Neural progenitor cell (in vitro differentiated cells): Measurements from ENCODE around the gene THRB. TPM values are rescaled to one million over a fixed set of nuclear protein-coding genes. Genes with fewer than 3 reads are reported as not detected.

Source experiments
- DNase-seq: peaks from one replicate; pipeline ENCODE4 v3.0.0-alpha.2; 2016; ENCODE audit warnings: low spot score
- H2AFZ ChIP-seq: fragments of 200-600 bp; sonication (generic); replicated peaks from 2 replicates; pipeline ENCODE4 v1.6.1; 2016; ENCODE audit warnings: antibody characterized with exemption
- H3F3A ChIP-seq: fragments of 200-600 bp; sonication (generic); 2 replicates; pipeline ENCODE4 v1.6.1; 2016; ENCODE audit warnings: antibody characterized with exemption, low read depth
- H3K27ac ChIP-seq: fragments of 200-600 bp; sonication (generic); 2 replicates; pipeline ENCODE4 v1.5.1; 2016; ENCODE audit warnings: mild to moderate bottlenecking
- H3K27me3 ChIP-seq: fragments of 200-600 bp; sonication (generic); 2 replicates; pipeline ENCODE4 v1.6.1; 2016; ENCODE audit warnings: mild to moderate bottlenecking, moderate library complexity
- H3K36me3 ChIP-seq: fragments of 200-600 bp; sonication (generic); 2 replicates; pipeline ENCODE4 v1.5.1; 2016
- H3K4me1 ChIP-seq: fragments of 200-600 bp; sonication (generic); 2 replicates; pipeline ENCODE4 v1.6.1; 2016; ENCODE audit warnings: mixed run types
- H3K4me2 ChIP-seq: fragments of 200-600 bp; sonication (generic); 2 replicates; pipeline ENCODE4 v1.6.1; 2016
- H3K4me3 ChIP-seq: fragments of 200-600 bp; sonication (generic); 2 replicates; pipeline ENCODE4 v1.5.1; 2016
- H3K79me2 ChIP-seq: fragments of 200-600 bp; sonication (generic); 2 replicates; pipeline ENCODE4 v1.6.1; 2016; ENCODE audit warnings: low read depth
- H3K9ac ChIP-seq: fragments of 200-600 bp; sonication (generic); 2 replicates; pipeline ENCODE4 v1.6.1; 2016
- H3K9me3 ChIP-seq: fragments of 200-600 bp; sonication (generic); 2 replicates; pipeline ENCODE4 v1.5.1; 2016; ENCODE audit warnings: low read depth
- H4K20me1 ChIP-seq: fragments of 200-600 bp; sonication (generic); 2 replicates; pipeline ENCODE4 v1.6.1; 2016; ENCODE audit warnings: low read depth
- H3K27ac Mint-ChIP-seq: 3 replicates; pipeline ENCODE4 v1.8.0; 2021; ENCODE audit warnings: mixed read lengths
- H3K27me3 Mint-ChIP-seq: 2 replicates; pipeline ENCODE4 v1.8.0; 2022; ENCODE audit warnings: low read depth, mild to moderate bottlenecking, inconsistent platforms, moderate library complexity, mixed read lengths; ENCODE audit not compliant: insufficient read depth
- H3K36me3 Mint-ChIP-seq: 3 replicates; pipeline ENCODE4 v1.8.0; 2021; ENCODE audit warnings: mixed read lengths
- H3K4me1 Mint-ChIP-seq: 3 replicates; pipeline ENCODE4 v1.8.0; 2021; ENCODE audit warnings: mixed read lengths
- H3K4me3 Mint-ChIP-seq: 3 replicates; pipeline ENCODE4 v1.8.0; 2021; ENCODE audit warnings: mild to moderate bottlenecking, moderate library complexity, mixed read lengths
- H3K9me3 Mint-ChIP-seq: 3 replicates; pipeline ENCODE4 v1.8.0; 2020; ENCODE audit warnings: mixed read lengths
- CTCF ChIP-seq: fragments of 200-600 bp; sonication (generic); IDR thresholded peaks from 2 replicates; pipeline ENCODE4 v1.5.1; 2017; ENCODE audit warnings: antibody characterized with exemption, mild to moderate bottlenecking
- EZH2 ChIP-seq: fragments of 200-600 bp; sonication (generic); IDR thresholded peaks from 2 replicates; pipeline ENCODE4 v1.6.1; 2017; ENCODE audit warnings: antibody characterized with exemption, mild to moderate bottlenecking, moderate library complexity
- EZH2phosphoT487 ChIP-seq: fragments of 200-600 bp; sonication (generic); IDR thresholded peaks from 2 replicates; pipeline ENCODE4 v1.6.1; 2017; ENCODE audit warnings: antibody characterized with exemption
- total RNA-seq: library from RNA; depleted of rRNA; stranded (reverse); fragments of >200 nt; gene quantifications from 2 replicates; pipeline ENCODE4 v1.2.3, GENCODE V29; 2015; ENCODE audit warnings: low replicate concordance

THRB gene
- total RNA-seq, 1 donor from 2014 or later: 1.2 TPM

GRCh38 chr3:24242012-24242698 lies 252.5 kb downstream of the THRB start:
- peaks cover 5% of the 10 kb centered on the region for H3K4me1 ChIP-seq
- H3K4me3 Mint-ChIP-seq: no peak overlapping the region
- H3K9ac ChIP-seq: no peak overlapping the region
- H4K20me1 ChIP-seq: no peaks in the 10 kb centered on the region
- no peaks in the 10 kb centered on the region for H3K36me3 ChIP-seq
- peaks cover 25% of the 10 kb centered on the region for H3K4me1 Mint-ChIP-seq
- no peaks in the 10 kb centered on the region for H3K27me3 ChIP-seq
- no peak for DNase-seq
- no peak overlapping the region for H3K4me3 ChIP-seq
- H3K27me3 Mint-ChIP-seq: peaks cover 6% of the 10 kb centered on the region
- H3K36me3 Mint-ChIP-seq: no peaks in the 10 kb centered on the region
- no peaks in the 10 kb centered on the region for H3F3A ChIP-seq
- H3K27ac ChIP-seq: no peak overlapping the region
- no peaks in the 10 kb centered on the region for H3K9me3 ChIP-seq
- H2AFZ ChIP-seq: no peak overlapping the region
- no peaks in the 10 kb centered on the region for H3K79me2 ChIP-seq
- H3K9me3 Mint-ChIP-seq: no peaks in the 10 kb centered on the region
- no peak overlapping the region for H3K27ac Mint-ChIP-seq
- TF ChIP-seq CTCF (no peak), EZH2phosphoT487 (no peak), EZH2 (no peak)
- H3K4me2 ChIP-seq: no peak overlapping the region

- Histone ChIP-seq H3K79me2 (no peaks in the 10 kb centered on the region), H3K4me3 (no peak overlapping the region), H3K4me2 (no peak overlapping the region), H3F3A (no peaks in the 10 kb centered on the region), H3K27me3 (no peaks in the 10 kb centered on the region), H3K36me3 (no peaks in the 10 kb centered on the region), H3K27ac (no peak overlapping the region), H3K4me1 (peaks cover 5% of the 10 kb centered on the region), H2AFZ (no peak overlapping the region), H4K20me1 (no peaks in the 10 kb centered on the region), H3K9ac (no peak overlapping the region), H3K9me3 (no peaks in the 10 kb centered on the region)
- Mint-ChIP-seq H3K4me3 (no peak overlapping the region), H3K36me3 (no peaks in the 10 kb centered on the region), H3K4me1 (peaks cover 25% of the 10 kb centered on the region), H3K9me3 (no peaks in the 10 kb centered on the region), H3K27me3 (peaks cover 6% of the 10 kb centered on the region), H3K27ac (no peak overlapping the region)
- TF ChIP-seq CTCF: no peak
- no peak for DNase-seq
Measured at GRCh38 chr3:24240306-24240705, 254.3 kb downstream of the THRB start.

GRCh38 chr3:24237971-24238706 lies 256.5 kb downstream of the THRB start:
- peak; percentile 80 for DNase-seq
- no peak for TF ChIP-seq EZH2
- TF ChIP-seq EZH2phosphoT487: no peak
- peak; percentile 73 for TF ChIP-seq CTCF
- Histone ChIP-seq H3K4me3 (no peak overlapping the region), H3K4me2 (no peak overlapping the region), H3F3A (no peaks in the 10 kb centered on the region), H3K36me3 (no peaks in the 10 kb centered on the region), H3K9ac (no peak overlapping the region), H3K27me3 (no peaks in the 10 kb centered on the region), H3K27ac (no peak overlapping the region), H3K9me3 (no peaks in the 10 kb centered on the region), H2AFZ (no peak overlapping the region), H3K79me2 (no peaks in the 10 kb centered on the region), H4K20me1 (no peaks in the 10 kb centered on the region), H3K4me1 (peaks cover 5% of the 10 kb centered on the region)
- Mint-ChIP-seq H3K36me3 (no peaks in the 10 kb centered on the region), H3K9me3 (no peaks in the 10 kb centered on the region), H3K27me3 (peaks cover 3% of the 10 kb centered on the region), H3K27ac (no peak overlapping the region), H3K4me3 (no peak overlapping the region), H3K4me1 (peaks cover 13% of the 10 kb centered on the region)
